DND-41 (cell line): Measurements from ENCODE around the gene NELL2.

Source experiments
- ATAC-seq: fragments of 200-7000 bp; cut with Tn5 transposase; 3 replicates; pipeline ENCODE4 v1.9.1; 2021; ENCODE audit warnings: low read depth; ENCODE audit not compliant: insufficient read depth
- DNase-seq: peaks from one replicate; pipeline ENCODE4 v3.0.0-alpha.2; 2020
- H2AFZ ChIP-seq: 2 replicates; pipeline ENCODE4 v1.6.0; 2012; ENCODE audit warnings: low read depth, low read length
- H3K27ac ChIP-seq: 2 replicates; pipeline ENCODE4 v1.5.1; 2012; ENCODE audit warnings: low read length, inconsistent platforms
- H3K27me3 ChIP-seq: fragments of 200-600 bp; sonication (generic); 2 replicates; pipeline ENCODE4 v1.6.0; 2012; ENCODE audit warnings: low read length, mild to moderate bottlenecking, inconsistent platforms; ENCODE audit not compliant: insufficient read depth, poor library complexity
- H3K36me3 ChIP-seq: 2 replicates; pipeline ENCODE4 v1.5.1; 2012; ENCODE audit warnings: low read length, inconsistent platforms; ENCODE audit not compliant: insufficient read depth
- H3K4me1 ChIP-seq: 2 replicates; pipeline ENCODE4 v1.5.1; 2012; ENCODE audit warnings: mild to moderate bottlenecking, low read length; ENCODE audit not compliant: insufficient read depth
- H3K4me2 ChIP-seq: 2 replicates; pipeline ENCODE4 v1.6.0; 2012; ENCODE audit warnings: mild to moderate bottlenecking, moderate library complexity, low read length, inconsistent platforms; ENCODE audit not compliant: insufficient read depth
- H3K4me3 ChIP-seq, 2 experiments: fragments of 200-600 bp in 1 of 2; shearing (Covaris generic) in 1 of 2; 2 replicates each; pipeline ENCODE4 v1.5.1; 2012 to 2016; ENCODE audit warnings: inconsistent platforms in 2 of 2, low read length in 2 of 2, mild to moderate bottlenecking in 2 of 2, low read depth in 1 of 2, moderate library complexity in 1 of 2
- H3K79me2 ChIP-seq: 2 replicates; pipeline ENCODE4 v1.6.0; 2012; ENCODE audit warnings: low read length, inconsistent platforms; ENCODE audit not compliant: insufficient read depth
- H3K9ac ChIP-seq: 2 replicates; pipeline ENCODE4 v1.6.0; 2012; ENCODE audit warnings: low read depth, mild to moderate bottlenecking, inconsistent platforms, low read length, moderate library complexity
- H3K9me3 ChIP-seq: 2 replicates; pipeline ENCODE4 v1.5.1; 2012; ENCODE audit warnings: low read length, moderate library complexity, mild to moderate bottlenecking, inconsistent platforms; ENCODE audit not compliant: insufficient read depth, severe bottlenecking
- H4K20me1 ChIP-seq: 2 replicates; pipeline ENCODE4 v1.6.0; 2012; ENCODE audit warnings: low read length; ENCODE audit not compliant: insufficient read depth
- CTCF ChIP-seq: IDR thresholded peaks from 2 replicates; pipeline ENCODE4 v1.5.1; 2012; ENCODE audit warnings: borderline replicate concordance, low read length, moderate library complexity, mild to moderate bottlenecking; ENCODE audit not compliant: poor library complexity, severe bottlenecking; ENCODE audit errors: extremely low read depth
- EZH2 ChIP-seq: IDR thresholded peaks from 3 replicates; pipeline ENCODE4 v1.6.1; 2012; ENCODE audit warnings: borderline replicate concordance, low read depth, mild to moderate bottlenecking, moderate library complexity, low read length, inconsistent platforms; ENCODE audit not compliant: severe bottlenecking

NELL2 gene

DNA sequence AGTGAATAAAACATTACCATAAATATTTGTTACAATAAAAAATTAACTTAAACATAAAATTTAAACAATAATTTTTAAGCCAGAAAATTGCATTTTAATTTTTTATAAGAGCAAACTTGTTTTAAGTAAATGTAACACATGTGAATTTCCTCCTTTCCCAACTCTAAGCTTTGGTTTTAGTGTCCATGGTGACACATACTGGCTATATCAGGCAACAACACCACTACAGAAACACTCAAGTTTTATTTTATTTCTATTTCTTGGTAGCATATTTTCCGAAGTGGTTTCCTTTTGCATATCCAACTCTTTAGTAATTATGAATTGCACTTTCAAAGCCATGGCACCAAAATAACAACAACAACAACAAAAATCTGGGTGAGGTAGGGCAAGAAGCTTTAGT lies 2.2 kb downstream of the NELL2 start:
- H3K9ac ChIP-seq, result no peak overlapping the region
- peaks cover 4% of the 10 kb centered on the region for H3K27me3 ChIP-seq
- H3K4me3 ChIP-seq, result no peak overlapping the region
- H3K9me3 ChIP-seq, result no peaks in the 10 kb centered on the region
- ATAC-seq (no peak), DNase-seq (no peak)
- H4K20me1 ChIP-seq, result no peaks in the 10 kb centered on the region
- H3K4me1 ChIP-seq, result no peaks in the 10 kb centered on the region
- no peaks in the 10 kb centered on the region for H3K79me2 ChIP-seq
- TF ChIP-seq EZH2, result no peak
- peak; percentile 51 for TF ChIP-seq CTCF
- H2AFZ ChIP-seq, result no peak overlapping the region
- H3K36me3 ChIP-seq, result no peaks in the 10 kb centered on the region
- H3K27ac ChIP-seq, result no peak overlapping the region
- no peak overlapping the region for H3K4me2 ChIP-seq

DNA sequence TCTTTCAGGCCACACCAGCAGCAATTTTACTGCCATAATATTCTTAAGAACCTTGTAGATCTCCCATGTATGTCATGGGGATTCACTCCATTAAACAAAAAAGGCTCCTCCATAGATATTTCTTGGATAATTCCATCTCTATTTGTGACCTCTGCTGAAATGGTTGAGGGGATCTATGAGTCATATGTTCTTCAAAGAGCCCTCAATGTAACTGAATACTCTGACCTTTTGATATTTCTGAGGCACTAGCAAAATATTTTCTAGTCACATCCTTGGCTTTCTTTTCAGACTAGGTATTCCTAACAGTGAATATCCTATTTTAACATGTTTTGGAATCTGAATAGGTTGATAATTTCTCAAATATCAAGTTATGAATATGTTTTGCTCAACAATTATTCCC lies 6.6 kb downstream of the NELL2 start:
- no peak for ATAC-seq
- Histone ChIP-seq H3K9me3 (no peaks in the 10 kb centered on the region), H3K36me3 (no peaks in the 10 kb centered on the region), H2AFZ (no peak overlapping the region), H3K27ac (no peak overlapping the region), H3K4me2 (no peak overlapping the region), H4K20me1 (no peaks in the 10 kb centered on the region), H3K4me1 (no peaks in the 10 kb centered on the region), H3K9ac (no peak overlapping the region), H3K79me2 (no peaks in the 10 kb centered on the region), H3K27me3 (peaks cover 4% of the 10 kb centered on the region), H3K4me3 (no peak overlapping the region)
- no peak for DNase-seq
- TF ChIP-seq CTCF, result no peak

DNA sequence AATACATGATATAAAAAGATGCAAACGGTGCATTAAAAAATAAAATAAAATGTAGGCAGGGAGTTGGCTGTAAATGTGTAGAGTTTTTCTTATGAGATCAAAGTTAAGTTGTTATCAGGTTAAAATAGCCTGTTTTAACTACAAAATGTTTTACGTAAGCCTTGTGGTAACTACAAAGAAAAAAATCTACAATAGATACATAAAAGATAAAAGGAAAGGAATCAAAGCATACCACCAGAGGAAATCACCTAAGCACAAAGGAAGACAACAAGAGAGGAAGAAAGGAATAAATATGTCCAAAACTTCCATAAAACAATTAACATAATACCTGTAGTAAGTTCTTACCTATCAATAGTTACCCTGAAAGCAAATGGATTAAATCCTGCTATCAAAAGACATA lies 12.2 kb downstream of the NELL2 start:
- DNase-seq, result no peak
- no peaks in the 10 kb centered on the region for H3K36me3 ChIP-seq
- no peak for TF ChIP-seq EZH2
- no peak for TF ChIP-seq CTCF
- H3K79me2 ChIP-seq, result no peaks in the 10 kb centered on the region
- H3K9ac ChIP-seq, result no peak overlapping the region
- ATAC-seq, result no peak
- no peak overlapping the region for H2AFZ ChIP-seq
- no peaks in the 10 kb centered on the region for H3K4me1 ChIP-seq
- H3K9me3 ChIP-seq, result no peaks in the 10 kb centered on the region
- H3K27me3 ChIP-seq, result no peaks in the 10 kb centered on the region
- H3K27ac ChIP-seq, result no peak overlapping the region
- no peak overlapping the region for H3K4me3 ChIP-seq
- H4K20me1 ChIP-seq, result no peaks in the 10 kb centered on the region
- H3K4me2 ChIP-seq, result no peak overlapping the region
